GM23338 (cell line): ENCODE data around the gene CCDC82. TPM values are rescaled to one million over a fixed set of nuclear protein-coding genes. Genes with fewer than 3 reads are reported as not detected.

Experiments
- ATAC-seq: fragments of 200-7000 bp; cut with Tn5 transposase; 3 replicates; pipeline ENCODE4 v1.9.1; 2020
- DNase-seq: peaks from one replicate; pipeline ENCODE4 v3.0.0-alpha.2; 2015; ENCODE audit warnings: low spot score
- H2AFZ ChIP-seq: fragments of 200-600 bp; sonication (generic); 2 replicates; pipeline ENCODE4 v1.8.0; 2016; ENCODE audit warnings: antibody characterized with exemption, mild to moderate bottlenecking, moderate library complexity
- H3F3A ChIP-seq: fragments of 200-600 bp; sonication (generic); replicated peaks from 2 replicates; pipeline ENCODE4 v1.8.0; 2017; ENCODE audit warnings: antibody characterized with exemption, mixed run types, low read depth
- H3K27ac ChIP-seq: fragments of 200-600 bp; sonication (generic); 2 replicates; pipeline ENCODE4 v1.6.1; 2016; ENCODE audit warnings: low read depth
- H3K27me3 ChIP-seq: fragments of 200-600 bp; sonication (generic); 2 replicates; pipeline ENCODE4 v1.8.0; 2016; ENCODE audit warnings: mild to moderate bottlenecking, mixed run types, moderate library complexity; ENCODE audit not compliant: insufficient read depth
- H3K36me3 ChIP-seq: fragments of 200-600 bp; sonication (generic); 2 replicates; pipeline ENCODE4 v1.8.0; 2016; ENCODE audit warnings: mild to moderate bottlenecking; ENCODE audit not compliant: insufficient read depth
- H3K4me1 ChIP-seq: fragments of 200-600 bp; sonication (generic); 2 replicates; pipeline ENCODE4 v1.8.0; 2016; ENCODE audit warnings: mild to moderate bottlenecking, moderate library complexity; ENCODE audit not compliant: insufficient read depth
- H3K4me2 ChIP-seq: fragments of 200-600 bp; sonication (generic); 2 replicates; pipeline ENCODE4 v1.7.1; 2017; ENCODE audit warnings: mixed run types
- H3K4me3 ChIP-seq: fragments of 200-600 bp; sonication (generic); 2 replicates; pipeline ENCODE4 v1.6.1; 2016; ENCODE audit warnings: mixed run types
- H3K79me2 ChIP-seq: fragments of 200-600 bp; sonication (generic); replicated peaks from 2 replicates; pipeline ENCODE4 v1.8.0; 2017; ENCODE audit warnings: mild to moderate bottlenecking; ENCODE audit not compliant: insufficient read depth
- H3K9me2 ChIP-seq: fragments of 200-600 bp; sonication (generic); 2 replicates; pipeline ENCODE4 v1.8.0; 2017; ENCODE audit not compliant: insufficient read depth
- H4K20me1 ChIP-seq: fragments of 200-600 bp; sonication (generic); replicated peaks from 2 replicates; pipeline ENCODE4 v1.8.0; 2017; ENCODE audit warnings: mild to moderate bottlenecking; ENCODE audit not compliant: insufficient read depth
- H3K27ac Mint-ChIP-seq: 2 replicates; pipeline ENCODE4 v1.8.0; 2020; ENCODE audit warnings: inconsistent platforms, mild to moderate bottlenecking, moderate library complexity, mixed read lengths
- H3K27me3 Mint-ChIP-seq: 3 replicates; pipeline ENCODE4 v1.8.0; 2022; ENCODE audit warnings: low read depth, mild to moderate bottlenecking, moderate library complexity, mixed read lengths, inconsistent platforms; ENCODE audit not compliant: insufficient read depth, poor library complexity
- H3K36me3 Mint-ChIP-seq: 3 replicates; pipeline ENCODE4 v1.8.0; 2021; ENCODE audit warnings: low read depth, mild to moderate bottlenecking, inconsistent platforms, moderate library complexity, mixed read lengths
- H3K4me1 Mint-ChIP-seq: 3 replicates; pipeline ENCODE4 v1.8.0; 2020; ENCODE audit warnings: mild to moderate bottlenecking, inconsistent platforms, mixed read lengths
- H3K4me3 Mint-ChIP-seq: 3 replicates; pipeline ENCODE4 v1.8.0; 2021; ENCODE audit warnings: moderate library complexity, mild to moderate bottlenecking, inconsistent platforms, mixed read lengths
- H3K9me3 Mint-ChIP-seq: 3 replicates; pipeline ENCODE4 v1.8.0; 2020; ENCODE audit warnings: moderate library complexity, mild to moderate bottlenecking, inconsistent platforms, mixed read lengths
- CREB1 ChIP-seq: fragments of 250-450 bp; sonication (Bioruptor Pico); IDR thresholded peaks from 2 replicates; pipeline ENCODE4 v1.5.0; 2020; ENCODE audit warnings: low read depth, mild to moderate bottlenecking, moderate library complexity
- EZH2 ChIP-seq: fragments of 200-600 bp; sonication (generic); IDR thresholded peaks from one replicate; pipeline ENCODE4 v1.8.0; 2017; ENCODE audit warnings: antibody characterized with exemption, mild to moderate bottlenecking, low read depth; ENCODE audit not compliant: unreplicated experiment
- EZH2phosphoT487 ChIP-seq: fragments of 200-600 bp; sonication (generic); IDR thresholded peaks from one replicate; pipeline ENCODE4 v1.8.1; 2018; ENCODE audit warnings: antibody characterized with exemption; ENCODE audit not compliant: unreplicated experiment
- JUNB ChIP-seq: IDR thresholded peaks from one replicate; pipeline ENCODE4 v1.6.1; 2016; ENCODE audit warnings: antibody characterized with exemption; ENCODE audit not compliant: unreplicated experiment
- NANOG ChIP-seq: IDR thresholded peaks from 2 replicates; pipeline ENCODE4 v1.6.1; 2016; ENCODE audit warnings: antibody characterized with exemption, borderline replicate concordance
- REST ChIP-seq: IDR thresholded peaks from one replicate; pipeline ENCODE4 v1.6.1; 2018; ENCODE audit warnings: antibody characterized with exemption; ENCODE audit not compliant: unreplicated experiment
- STAT1 ChIP-seq: IDR thresholded peaks from one replicate; pipeline ENCODE4 v1.6.1; 2016; ENCODE audit warnings: antibody characterized with exemption; ENCODE audit not compliant: unreplicated experiment
- ZNF114 ChIP-seq: fragments of 250-450 bp; sonication (Bioruptor Pico); IDR thresholded peaks from 2 replicates; pipeline ENCODE4 v1.5.0; 2020; ENCODE audit warnings: mild to moderate bottlenecking, moderate library complexity
- ZNF462 ChIP-seq: fragments of 250-450 bp; sonication (Bioruptor Pico); IDR thresholded peaks from 2 replicates; pipeline ENCODE4 v1.5.0; 2020; ENCODE audit warnings: mild to moderate bottlenecking, moderate library complexity
- polyA plus RNA-seq: library from polyadenylated mRNA; unstranded; fragments of >200 nt; fragmentation: Nextera tagmentation; extraction: Ambion mirVana; gene quantifications from 2 replicates; pipeline ENCODE4 v1.2.1, GENCODE V29; 2016
- total RNA-seq: library from RNA; depleted of rRNA; stranded (reverse); fragments of >200 nt; shearing (Covaris generic); gene quantifications from 2 replicates; pipeline ENCODE4 v1.2.3, GENCODE V29; 2014
- TF ChIP-seq, protein P1 (sequence below): IDR thresholded peaks from 2 replicates; pipeline ENCODE4 v1.6.1; 2016; ENCODE audit warnings: antibody characterized with exemption
- TF ChIP-seq, protein P2 (sequence below), 2 experiments: fragments of 200-600 bp in 1 of 2; sonication (generic) in 1 of 2; conservative IDR thresholded peaks; 2 replicates each; pipeline versions ENCODE4 v1.5.1 to v1.6.1; 2016 to 2017; ENCODE audit warnings: antibody characterized with exemption in 2 of 2, low read depth in 2 of 2, mild to moderate bottlenecking in 2 of 2, moderate library complexity in 1 of 2

CCDC82 gene
- total and polyA plus RNA-seq, 2 experiments from 2014 or later = 15.7 to 45.8 TPM

GRCh38 chr11:96391698-96392307 is 2.1 kb upstream of the CCDC82 start (continued):
- no peak for TF ChIP-seq ZNF462 (CRISPR knock-in tag)
- TF ChIP-seq JUNB = no peak
- TF ChIP-seq ZNF114 (CRISPR knock-in tag) = no peak
- no peak for TF ChIP-seq NANOG
- TF ChIP-seq STAT1 = no peak

GRCh38 chr11:96390488-96390792 is 728 bp upstream of the CCDC82 start:
- Histone ChIP-seq H3K4me1 (0 out of 2 replicates have a peak, but pooled peaks cover 11% of the 10 kb centered on the region), H3K4me2 (peak overlapping the region; percentile 84), H3F3A (peaks cover 5% of the 10 kb centered on the region; the same call in 1 of the 2 replicates), H2AFZ (peak overlapping the region; percentile 79), H4K20me1 (no peaks in the 10 kb centered on the region), H3K36me3 (no peaks in the 10 kb centered on the region), H3K27me3 (no peaks in the 10 kb centered on the region), H3K4me3 (peak overlapping the region; percentile 64), H3K27ac (peak overlapping the region; percentile 72; the same call in 1 of the 2 replicates), H3K79me2 (peaks cover 35% of the 10 kb centered on the region), H3K9me2 (no peaks in the 10 kb centered on the region)
- TF ChIP-seq STAT1 = no peak
- TF ChIP-seq, protein P1, sequence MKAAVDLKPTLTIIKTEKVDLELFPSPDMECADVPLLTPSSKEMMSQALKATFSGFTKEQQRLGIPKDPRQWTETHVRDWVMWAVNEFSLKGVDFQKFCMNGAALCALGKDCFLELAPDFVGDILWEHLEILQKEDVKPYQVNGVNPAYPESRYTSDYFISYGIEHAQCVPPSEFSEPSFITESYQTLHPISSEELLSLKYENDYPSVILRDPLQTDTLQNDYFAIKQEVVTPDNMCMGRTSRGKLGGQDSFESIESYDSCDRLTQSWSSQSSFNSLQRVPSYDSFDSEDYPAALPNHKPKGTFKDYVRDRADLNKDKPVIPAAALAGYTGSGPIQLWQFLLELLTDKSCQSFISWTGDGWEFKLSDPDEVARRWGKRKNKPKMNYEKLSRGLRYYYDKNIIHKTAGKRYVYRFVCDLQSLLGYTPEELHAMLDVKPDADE = no peak
- no peak for TF ChIP-seq EZH2
- TF ChIP-seq ZNF114 (CRISPR knock-in tag) = no peak
- no peak for TF ChIP-seq REST
- TF ChIP-seq, protein P2, sequence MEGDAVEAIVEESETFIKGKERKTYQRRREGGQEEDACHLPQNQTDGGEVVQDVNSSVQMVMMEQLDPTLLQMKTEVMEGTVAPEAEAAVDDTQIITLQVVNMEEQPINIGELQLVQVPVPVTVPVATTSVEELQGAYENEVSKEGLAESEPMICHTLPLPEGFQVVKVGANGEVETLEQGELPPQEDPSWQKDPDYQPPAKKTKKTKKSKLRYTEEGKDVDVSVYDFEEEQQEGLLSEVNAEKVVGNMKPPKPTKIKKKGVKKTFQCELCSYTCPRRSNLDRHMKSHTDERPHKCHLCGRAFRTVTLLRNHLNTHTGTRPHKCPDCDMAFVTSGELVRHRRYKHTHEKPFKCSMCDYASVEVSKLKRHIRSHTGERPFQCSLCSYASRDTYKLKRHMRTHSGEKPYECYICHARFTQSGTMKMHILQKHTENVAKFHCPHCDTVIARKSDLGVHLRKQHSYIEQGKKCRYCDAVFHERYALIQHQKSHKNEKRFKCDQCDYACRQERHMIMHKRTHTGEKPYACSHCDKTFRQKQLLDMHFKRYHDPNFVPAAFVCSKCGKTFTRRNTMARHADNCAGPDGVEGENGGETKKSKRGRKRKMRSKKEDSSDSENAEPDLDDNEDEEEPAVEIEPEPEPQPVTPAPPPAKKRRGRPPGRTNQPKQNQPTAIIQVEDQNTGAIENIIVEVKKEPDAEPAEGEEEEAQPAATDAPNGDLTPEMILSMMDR (conservative IDR thresholded peaks at IDR 0.05; ENCODE audit: low read depth in 2 of 2) = no peak
- TF ChIP-seq CREB1 (CRISPR knock-in tag) = no peak
- no peak for TF ChIP-seq EZH2phosphoT487
- Mint-ChIP-seq H3K4me1 (peaks cover 11% of the 10 kb centered on the region), H3K9me3 (peaks cover 10% of the 10 kb centered on the region; the same call in 2 of the 3 replicates), H3K4me3 (peak overlapping the region; percentile 95), H3K27ac (peak overlapping the region; percentile 89), H3K36me3 (peaks cover 15% of the 10 kb centered on the region; the same call in 2 of the 3 replicates), H3K27me3 (peaks cover 1% of the 10 kb centered on the region)
- peak; percentile 5 for ATAC-seq
- DNase-seq = no peak
